T1000 (cell line): ENCODE measurements around the gene SRSF7.
"Not testable (repeated sequence)": the region's sequence is repeated elsewhere in the genome, so short reads cannot be mapped to it uniquely, and the experiment has no call there.

ENCODE experiments used
- DNase-seq: peaks from one replicate; lab custom pipeline; 2025; ENCODE audit warnings: mixed read lengths; lab: John Stamatoyannopoulos, UW

Gene SRSF7

GRCh38 chr2:38754049-38754448, 2.9 kb upstream of the SRSF7 start:
- no peak for DNase-seq

GRCh38 chr2:38751596-38752410, 642 bp upstream of the SRSF7 start:
- no peak for DNase-seq

DNA sequence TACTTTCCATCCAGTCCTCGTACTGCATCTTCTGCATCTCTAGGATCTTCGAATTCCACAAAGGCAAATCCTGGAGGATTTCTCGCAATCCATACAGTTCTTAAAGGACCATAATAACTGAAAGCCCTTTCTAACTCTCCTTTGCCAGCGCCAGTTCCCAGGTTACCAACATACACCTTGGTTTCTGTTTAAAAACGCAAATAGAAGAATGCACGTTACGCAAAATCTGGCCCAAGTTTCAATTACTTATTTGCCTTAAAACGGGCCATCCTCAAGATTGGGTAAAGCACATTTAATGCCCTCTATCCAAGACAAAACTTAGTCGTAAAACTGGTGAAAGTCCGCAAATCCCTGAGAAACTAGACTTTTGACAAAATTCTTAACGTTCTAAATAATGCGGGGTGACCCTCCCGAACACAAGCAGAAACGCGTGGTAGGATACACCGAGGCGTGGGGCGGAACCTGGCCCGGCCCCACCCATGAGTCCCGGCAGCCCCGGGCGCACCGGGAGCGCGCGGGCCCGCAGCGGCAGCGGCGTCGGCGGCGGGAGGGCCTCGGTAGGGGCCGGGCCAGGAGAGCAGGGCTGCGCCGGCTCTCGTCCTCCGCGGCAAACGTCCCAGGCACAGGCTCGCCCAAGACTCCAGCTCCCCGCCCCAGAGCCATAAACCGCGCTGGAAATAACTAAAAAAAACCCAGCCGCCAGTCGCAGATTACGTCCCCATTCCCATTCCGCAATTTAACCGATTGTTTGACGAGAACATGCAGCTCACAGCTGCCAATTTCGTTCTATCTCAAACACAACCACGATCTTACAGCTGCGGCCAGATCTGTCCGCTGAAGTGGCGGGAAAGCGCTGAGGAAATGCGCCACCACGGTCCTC, 910 bp downstream of the SRSF7 start:
- no peak for DNase-seq

- no peak for DNase-seq
Observed at GRCh38 chr2:38748943-38749804, 2.0 kb downstream of the SRSF7 start.

GRCh38 chr2:38748391-38748790, 2.8 kb downstream of the SRSF7 start:
- no peak for DNase-seq

DNA sequence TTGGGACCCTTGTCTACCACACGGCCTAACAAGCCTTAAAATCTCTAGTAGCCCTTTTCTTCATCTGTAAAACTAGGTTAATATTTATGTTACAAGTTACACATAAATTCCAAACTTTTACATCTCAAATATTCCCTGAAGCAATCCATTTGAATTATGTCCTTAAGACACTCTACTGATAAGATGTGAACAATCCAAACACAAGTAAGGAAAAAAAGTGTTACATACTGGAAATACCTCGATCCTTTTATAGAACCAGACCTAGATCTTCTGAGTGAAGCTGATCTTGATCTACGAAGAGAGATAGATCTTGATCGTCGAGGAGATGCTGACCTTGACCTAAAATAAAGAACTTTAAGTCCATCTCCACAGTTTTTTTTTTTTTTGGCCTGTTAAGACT, 3.3 kb downstream of the SRSF7 start:
- no peak for DNase-seq

DNA sequence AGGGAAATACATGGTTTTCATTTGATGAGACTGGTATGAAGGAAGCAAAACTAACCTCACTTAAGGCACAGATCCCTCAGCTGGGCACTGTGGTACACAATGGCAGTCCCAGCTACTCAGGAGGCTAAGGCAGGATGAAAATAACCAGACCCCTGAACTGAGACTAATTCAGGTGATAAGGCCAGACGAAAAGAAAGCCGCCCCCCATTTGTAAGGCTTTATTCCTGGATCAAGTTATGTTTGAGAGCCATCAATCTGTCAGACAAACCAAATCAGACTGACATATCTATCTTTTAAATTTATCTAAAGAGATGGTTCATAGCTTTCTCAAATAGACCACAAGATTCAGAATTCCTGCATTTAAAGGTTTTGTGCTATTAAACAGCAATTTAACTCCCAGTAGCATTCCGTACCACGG, 4.1 kb downstream of the SRSF7 start:
- no peak for DNase-seq

DNA sequence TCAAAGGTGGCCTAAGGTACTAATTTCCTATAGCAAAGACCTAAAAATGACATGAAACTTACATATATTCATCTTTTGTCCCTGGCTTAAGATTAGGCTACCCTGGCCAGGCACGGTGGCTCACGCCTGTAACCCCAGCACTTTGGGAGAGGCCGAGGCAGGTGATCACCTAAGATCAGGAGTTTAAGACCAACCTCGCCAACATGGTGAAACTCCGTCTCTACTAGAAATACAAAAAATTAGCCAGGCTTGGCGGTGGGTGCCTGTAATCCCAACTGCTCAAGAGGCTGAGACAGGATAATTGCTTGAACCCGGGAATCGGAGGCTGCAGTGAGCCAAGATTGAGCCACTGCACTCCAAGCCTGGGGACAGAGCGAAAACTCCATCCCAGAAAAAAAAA, 5.9 kb downstream of the SRSF7 start:
- DNase-seq, result no peak

DNA sequence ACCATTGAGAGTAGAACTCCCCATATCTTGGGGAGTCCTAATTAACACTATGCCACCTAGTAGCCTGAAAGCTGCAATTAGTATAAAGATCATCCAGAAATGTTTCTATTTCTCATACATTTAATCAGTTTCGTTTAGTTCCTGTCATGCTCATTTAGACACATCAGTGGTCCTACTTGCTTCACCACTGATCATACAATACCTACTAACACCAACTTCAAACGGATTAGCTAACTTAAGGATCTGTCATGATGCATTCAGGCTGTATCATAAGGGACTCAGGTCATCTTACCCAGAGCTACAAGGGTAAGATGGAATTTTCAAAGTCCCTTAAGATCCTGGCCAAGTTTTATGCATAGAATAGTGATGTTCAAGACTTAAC, 6.8 kb downstream of the SRSF7 start:
- no peak for DNase-seq

DNA sequence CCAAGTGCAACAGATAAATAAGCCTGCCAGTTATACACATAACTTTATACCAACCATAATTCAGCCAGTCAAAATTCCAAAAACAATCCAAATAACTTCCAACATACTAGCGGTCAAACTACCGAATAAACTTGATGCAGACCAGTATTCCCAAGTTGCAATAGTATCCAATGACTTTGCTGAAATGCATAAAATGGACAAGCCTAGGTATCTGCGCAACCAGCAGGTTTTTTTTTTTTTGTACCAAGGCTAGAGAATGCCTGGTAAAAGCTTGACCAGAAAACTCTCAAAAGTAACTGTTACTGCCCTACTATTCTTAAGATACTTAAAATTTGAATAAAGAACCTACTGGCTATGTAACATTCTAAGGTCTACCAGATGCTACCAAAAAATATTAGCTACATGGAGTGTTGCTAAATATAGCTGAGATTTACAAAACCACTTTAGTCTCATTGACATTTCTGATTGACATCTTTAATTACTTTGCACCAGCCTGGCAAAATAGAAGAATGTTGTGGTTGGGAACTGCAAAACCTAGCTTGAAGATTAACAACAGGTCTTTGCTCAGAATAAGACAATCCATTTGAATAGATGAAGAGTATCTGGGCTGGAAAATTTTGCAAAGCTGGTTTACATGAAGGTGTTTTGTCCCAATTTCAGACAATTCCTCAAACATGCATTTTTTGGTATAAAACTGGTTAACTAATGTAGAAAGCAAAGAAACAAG, 7.3 kb downstream of the SRSF7 start:
- DNase-seq, result no peak

GRCh38 chr2:38742797-38743559, 8.2 kb downstream of the SRSF7 start:
- no peak for DNase-seq

GRCh38 chr2:38740851-38741731, 10.1 kb downstream of the SRSF7 start:
- no peak for DNase-seq

DNA sequence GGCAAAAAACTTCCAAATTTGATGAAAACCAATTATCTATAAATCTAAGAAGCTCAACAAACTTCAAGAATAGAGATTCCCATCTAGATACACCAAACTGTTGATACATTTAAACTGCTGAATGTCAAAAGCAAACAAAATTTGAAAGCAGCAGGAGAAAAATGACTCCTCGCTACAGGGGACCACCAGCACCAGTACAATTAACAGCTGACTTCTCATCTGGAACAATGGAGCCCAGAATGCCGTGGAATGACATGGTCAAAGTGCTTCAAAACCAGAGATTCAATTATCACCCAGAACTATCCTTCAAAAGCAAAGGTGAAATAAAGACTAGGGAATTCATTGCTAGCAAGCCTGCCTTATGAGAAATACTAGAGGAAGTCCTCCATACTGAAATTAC, 11.6 kb downstream of the SRSF7 start:
- no peak for DNase-seq

DNA sequence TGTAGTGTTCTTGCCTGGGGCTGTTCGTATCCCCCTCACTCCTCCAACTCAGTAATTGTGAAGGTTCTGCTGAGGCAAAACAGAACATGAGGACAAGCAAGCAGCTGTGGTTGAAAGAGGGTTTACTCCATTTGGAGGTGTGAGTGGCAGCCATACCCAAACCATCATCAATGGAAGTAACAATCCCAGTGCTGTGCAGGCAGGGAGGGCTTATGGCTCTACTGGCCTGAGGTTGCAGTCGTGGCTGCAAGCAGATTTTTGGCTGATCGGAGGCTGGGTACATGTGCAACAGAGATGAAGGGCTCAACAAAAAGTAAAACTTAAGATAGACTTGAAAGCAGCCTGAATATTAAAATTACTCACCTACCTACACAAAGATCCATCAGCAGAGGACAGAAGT, 13.2 kb downstream of the SRSF7 start:
- DNase-seq, result no peak

DNA sequence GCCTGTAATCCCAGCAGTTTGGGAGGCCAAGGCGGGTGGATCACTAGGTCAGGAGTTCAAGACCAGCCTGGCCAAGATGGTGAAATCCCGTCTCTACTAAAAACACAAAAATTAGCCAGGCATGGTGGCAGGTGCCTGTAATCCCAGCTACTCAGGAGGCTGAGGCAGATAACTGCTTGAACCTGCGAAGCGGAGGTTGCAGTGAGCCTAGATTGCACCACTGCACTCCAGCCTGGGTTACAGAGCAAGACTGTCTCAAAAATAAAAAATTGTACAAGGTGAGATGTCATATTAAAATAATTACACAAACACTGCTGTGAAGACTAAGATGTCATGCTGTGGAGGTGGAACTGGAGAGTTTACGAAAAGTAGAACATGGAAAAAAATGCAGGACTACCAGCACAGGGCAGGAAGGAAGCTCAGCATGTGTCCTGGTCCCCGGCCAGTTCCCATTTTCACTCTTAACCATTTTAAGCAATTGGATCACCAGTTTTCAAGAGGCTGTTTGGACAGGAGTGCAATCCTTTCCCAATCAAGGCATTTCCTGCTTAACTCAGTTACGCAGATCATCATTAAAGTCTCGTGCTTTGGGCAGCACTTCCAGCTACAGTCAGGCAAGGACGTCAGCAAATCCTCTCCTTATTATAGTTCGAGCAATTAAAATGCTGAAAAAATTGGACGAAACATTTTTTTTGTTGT, 14.0 kb downstream of the SRSF7 start:
- not testable (repeated sequence) for DNase-seq

GRCh38 chr2:38735999-38736320, 15.2 kb downstream of the SRSF7 start:
- no peak for DNase-seq

GRCh38 chr2:38734299-38735058, 16.7 kb downstream of the SRSF7 start:
- no peak for DNase-seq

DNA sequence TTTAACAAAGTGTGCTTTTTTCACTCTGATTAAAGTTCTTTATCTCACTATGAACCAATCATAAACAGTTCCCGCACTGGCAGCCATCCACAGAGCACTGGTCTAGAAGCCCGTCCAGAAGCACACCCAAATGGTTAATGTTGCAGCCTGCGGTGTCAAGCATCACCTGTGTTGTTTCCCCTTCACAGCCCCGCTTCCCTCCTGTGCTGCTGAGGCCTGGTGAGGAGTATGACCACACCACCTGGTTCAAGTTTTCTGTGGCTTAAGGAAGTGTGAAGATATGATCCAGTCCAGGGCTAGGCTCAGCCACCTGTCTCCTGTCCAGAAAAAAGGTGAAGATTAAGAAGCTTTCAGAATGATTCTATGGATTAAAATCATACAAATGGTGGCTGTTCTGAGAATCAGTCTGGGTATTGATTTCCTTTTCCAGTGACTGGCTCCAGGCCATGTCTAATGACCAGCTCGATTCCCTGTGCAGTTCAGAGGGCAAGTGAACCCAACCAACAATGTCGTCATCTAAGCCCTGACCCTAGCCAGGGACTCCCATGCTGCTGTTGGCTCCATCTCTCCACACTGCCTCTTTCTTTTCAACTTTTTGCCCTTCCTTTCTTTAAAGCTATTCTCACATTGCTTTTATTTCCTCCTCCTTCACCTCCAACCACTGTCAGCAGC, 17.7 kb downstream of the SRSF7 start:
- no peak for DNase-seq
